Activated CD8-positive, alpha-beta memory T cell treated with anti-CD3 and anti-CD28 coated beads for 1 hour (primary cell): ENCODE data around the gene PTP4A2.
"Not testable (repeated sequence)": the region's sequence is repeated elsewhere in the genome, so short reads cannot be mapped to it uniquely, and the experiment has no call there.

Experiments used
- DNase-seq, 2 donors: peaks; one replicate each; pipeline ENCODE4 v3.0.0-alpha.2; 2020; ENCODE audit warnings: low read depth in 1 of 2; ENCODE audit errors: extremely low read depth in 1 of 2

Gene PTP4A2

DNA sequence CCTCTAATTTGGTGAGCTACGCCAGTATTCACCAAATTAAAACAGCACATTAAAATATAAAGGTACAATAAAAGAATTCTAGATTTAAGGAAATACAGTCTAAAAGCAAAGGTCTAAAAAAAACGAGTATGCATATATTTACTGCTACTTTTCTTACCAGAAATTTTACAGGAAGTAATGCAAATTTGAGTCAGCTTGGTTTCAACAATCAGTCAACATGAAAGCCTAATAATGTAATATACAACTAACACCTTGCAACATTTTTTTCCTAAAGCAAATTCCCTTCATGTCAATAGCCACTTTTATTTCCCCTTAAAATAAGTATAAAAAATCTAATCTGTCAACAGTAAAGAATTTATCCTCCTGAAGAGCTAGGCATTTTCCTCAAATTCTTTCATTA lies 11.9 kb downstream of the PTP4A2 start:
- DNase-seq: no peak

DNA sequence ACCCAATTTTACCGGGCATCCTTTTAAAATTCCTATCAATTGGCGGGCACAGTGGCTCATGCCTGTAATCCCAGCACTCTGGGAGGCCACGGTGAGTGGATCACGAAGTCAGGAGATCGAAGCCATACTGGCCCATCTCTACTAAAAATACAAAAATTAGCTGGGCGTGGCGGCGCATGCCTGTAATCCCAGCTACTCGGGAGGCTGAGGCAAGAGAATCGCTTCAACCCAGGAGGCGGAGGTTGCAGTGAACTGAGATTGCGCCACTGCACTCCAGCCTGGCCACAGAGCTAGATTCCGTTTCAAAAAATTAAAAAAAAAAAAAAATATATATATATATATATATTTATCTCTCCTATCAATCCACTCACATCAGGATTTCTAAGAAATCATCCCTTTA lies 12.3 kb downstream of the PTP4A2 start:
- DNase-seq: not testable (repeated sequence)

DNA sequence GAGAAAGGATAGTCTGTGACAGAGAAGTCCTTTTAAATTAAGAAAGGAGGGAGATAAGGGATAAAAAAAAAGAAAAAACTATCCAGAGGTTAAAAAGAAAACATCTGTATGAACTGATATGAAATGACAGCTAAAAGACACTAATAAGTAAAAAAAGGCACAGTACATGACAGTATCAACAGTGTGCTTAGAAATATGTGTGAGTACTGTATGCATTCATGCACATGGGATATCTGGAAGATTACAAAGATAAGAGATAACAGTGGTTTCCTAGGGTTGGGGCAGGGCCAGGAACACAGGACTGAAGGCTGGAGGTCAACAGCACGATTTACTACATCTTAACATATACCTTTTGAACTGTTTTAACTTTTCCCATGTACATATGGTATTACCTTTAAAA lies 13.3 kb downstream of the PTP4A2 start:
- no peak for DNase-seq

DNA sequence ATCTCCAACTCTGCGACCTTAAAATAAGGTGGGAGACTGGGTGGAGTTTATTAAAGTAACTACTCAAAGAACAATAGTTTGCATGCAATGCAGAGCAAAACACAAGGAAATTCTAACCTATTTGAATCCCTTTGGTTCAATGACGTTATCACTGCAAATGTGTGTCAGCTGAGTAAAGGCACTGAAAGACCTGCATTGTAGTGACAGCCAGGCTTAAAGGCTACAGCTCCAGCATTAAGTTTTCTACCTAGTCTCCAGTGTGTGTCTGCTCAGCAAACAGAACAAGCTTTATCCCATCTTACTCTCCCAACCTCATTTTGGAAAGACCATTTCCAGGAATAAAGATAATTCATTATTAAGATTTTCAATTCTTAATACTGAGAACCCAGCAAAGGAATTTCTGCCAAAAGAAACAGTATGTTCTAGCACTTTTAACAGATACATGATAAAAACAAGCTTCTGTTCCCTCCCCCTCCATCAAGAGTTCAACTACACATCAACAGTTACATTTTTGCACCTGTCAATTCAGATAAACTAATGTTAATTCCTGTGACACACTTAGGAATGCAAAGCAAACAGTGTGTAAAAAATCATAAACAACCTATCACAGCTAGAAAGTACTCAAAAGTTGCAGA lies 14.2 kb downstream of the PTP4A2 start:
- DNase-seq: no peak

DNA sequence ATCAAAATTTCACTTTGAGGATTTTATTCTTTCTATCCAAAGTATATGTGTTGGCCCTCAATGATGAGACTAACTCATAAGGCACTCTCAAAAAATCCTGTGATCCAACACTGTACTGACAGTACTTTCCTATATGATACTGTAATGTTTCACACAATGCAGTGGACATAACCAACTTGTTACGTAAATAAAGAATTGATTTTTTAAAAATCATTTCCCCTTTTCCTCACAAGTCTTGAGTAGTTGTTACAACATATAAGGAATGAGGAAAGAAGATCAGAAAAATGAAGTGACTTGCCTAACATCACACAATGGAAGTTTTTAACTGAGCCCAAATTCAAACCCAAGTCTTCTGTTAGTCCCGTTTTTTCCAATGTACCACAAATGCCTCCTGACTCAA lies 17.2 kb downstream of the PTP4A2 start:
- no peak for DNase-seq

DNA sequence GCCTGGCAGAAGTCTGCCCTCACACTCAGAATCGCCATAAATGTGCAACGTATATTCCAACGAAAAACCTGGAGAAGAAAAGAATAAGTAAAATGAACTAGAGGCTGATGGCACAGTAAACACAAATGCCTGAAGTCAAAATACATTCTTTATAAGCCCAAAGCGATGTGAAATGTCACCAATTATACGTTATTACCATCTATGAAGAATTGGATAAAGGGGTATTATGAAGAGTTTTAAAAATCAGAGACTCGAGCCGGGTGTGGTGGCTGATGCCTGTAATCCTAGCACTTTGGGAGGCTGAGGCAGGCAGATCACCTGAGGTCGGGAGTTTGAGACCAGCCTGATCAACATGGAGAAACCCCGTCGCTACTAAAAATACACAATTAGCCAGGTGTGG lies 18.6 kb downstream of the PTP4A2 start:
- DNase-seq: no peak

DNA sequence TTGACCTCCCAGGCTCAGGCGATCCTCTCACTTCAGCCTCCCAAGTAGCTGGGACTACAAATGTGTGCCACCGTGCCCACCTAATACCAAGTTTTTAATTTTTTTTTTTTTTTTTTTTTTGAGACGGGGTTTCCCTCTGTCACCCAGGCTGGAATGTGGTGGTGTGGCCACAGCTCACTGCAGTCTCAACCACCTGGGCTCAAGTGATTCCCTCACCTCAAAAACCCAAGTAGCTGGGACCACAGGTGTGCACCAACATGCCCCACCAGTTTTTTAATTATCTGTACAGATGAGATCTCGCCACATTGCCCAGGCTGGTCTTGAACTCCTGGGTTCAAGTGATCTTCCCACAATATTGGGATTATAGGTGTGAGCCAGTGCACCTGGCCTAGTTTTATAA lies 22.7 kb downstream of the PTP4A2 start:
- DNase-seq: no peak

DNA sequence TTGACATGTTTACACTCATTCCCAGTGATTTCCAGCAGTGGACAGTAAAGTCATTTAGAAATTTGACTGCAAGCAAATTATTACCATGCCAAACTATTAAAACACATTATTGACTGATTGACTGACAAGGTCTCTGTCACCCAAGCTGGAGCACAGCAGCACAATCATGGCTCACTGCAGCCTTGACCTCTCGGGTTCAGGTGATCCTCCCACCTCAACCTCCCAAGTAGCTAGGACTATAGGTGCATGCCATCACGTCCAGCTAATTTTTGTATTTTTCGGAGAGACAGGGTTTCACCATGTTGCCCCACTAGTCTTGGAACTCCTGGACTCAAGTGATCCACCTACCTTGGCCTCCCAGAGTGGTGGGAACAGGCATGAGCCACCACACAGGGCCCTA lies 24.2 kb downstream of the PTP4A2 start:
- DNase-seq: no peak

DNA sequence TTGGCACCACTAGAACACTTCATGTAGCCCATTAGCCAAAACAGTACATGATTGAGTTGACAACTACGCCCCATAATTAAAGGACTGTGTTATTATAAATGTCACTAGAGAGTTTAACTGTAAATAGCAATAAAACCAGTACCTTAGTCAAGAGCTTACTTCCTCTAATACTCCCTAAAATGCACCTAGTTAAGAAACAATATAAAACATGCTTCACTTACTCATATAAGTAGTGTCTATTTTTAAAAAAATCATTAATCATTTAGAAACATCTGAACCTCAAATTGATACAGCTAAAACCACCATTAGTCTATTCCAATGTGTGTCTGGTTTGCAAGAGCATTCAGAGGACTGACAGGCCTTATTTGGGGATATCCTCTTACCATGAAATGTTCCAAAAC lies 25.3 kb downstream of the PTP4A2 start:
- no peak for DNase-seq

DNA sequence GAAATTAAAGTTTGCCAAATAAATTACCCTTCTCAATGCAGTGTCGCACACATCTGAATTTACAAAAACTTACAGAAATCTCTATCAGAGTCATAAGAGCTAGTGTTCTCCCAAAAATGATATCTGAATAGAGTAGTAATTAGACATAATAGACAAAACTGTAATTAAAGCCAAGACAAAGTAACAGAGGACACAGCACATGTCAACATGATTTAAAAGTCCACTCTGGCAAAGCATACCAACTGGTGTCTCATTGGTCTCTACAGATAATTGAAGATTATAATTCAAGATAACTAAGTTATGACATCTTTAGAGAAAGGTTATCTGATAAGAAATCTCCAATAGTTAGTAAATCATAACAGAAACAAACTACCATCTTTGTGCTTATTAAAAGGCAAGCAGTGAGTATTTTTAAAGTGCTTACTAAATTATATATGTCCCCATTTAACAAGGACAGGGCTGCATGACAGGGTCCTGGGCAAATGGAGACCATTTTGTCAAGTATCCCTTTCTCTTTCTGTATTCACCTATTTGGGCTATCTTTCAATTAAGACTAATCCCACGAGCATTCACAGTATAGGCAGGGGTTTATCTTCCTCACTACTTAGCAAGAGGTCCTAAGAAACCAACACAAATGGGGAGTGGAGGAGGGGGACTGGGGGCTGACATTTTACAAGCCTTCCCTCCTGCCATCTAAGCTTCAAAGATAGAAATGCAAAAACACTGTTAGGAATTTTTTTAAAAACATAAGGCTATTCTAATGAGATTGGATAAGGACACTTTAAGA lies 26.0 kb downstream of the PTP4A2 start:
- DNase-seq: no peak

DNA sequence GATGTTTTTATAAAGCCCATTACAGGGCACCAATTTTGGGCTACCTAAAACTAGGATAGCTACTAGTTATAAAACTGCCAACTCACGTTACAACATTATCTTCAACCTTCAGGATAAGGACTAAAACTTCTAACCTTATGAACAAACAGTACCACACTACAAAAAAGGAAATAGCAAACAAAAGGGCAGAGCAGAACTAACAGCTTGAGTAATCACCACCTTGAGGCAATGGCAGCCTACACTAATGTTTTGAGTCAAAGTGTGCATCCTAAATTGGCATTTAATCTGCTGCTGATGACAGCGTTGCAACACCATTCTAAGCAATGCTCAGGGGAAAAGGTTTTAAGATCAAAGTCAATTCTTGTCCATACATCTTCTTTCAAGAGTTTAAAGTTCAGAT lies 27.2 kb downstream of the PTP4A2 start:
- no peak for DNase-seq

DNA sequence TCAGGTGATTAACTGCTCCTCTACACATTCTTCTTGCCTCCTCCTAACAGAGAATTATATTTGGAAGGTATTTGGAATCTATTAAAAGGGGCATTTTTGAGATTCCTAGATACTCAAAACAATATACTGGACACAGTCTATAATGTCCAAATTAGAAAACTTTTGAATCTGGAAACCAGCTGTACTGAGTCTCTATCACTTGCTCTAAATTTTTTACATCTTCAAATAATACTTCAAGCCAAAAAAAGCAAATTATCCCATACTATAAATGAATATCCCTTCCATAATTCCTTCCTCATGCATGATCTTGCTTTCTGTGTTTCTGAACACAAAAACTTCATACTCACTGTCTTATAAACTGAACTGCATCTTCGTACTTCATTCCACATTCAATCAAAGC lies 28.5 kb downstream of the PTP4A2 start:
- DNase-seq: no peak

DNA sequence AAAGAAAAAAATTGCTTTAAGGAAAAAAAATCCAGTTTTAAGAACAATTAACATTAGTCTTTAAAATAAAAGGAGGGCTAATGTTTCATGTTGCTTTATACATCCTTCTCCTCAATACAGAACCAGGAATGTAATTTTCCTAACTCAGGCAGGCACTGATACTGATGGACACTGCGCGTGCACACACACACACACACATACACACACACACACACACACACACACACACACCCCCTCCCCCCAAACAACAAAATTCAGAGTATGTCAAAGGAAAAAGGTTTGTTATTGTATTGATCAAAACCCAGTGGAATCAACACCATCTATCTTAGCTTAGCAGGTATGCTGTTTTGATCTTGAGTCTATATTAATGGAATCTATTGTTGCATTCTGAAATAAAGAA lies 31.6 kb downstream of the PTP4A2 start:
- DNase-seq: no peak

DNA sequence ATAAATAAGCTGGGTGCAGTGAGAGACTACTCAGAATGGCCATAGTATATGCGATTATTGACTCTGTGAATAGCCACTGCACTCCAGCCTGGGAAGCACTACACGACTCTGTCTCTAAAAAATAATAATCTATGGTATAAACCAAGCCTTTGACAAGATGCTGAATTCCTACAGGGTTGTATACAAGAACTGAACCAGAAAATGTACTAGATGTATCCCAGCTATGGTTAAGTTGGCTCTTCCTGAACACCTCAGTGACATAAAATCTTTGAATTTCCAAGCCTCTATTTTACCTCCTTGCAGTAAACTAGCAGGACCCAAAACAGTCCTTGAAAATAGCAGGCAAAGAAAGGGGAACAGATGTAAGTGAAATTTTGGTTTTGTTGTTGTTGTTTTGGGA lies 32.5 kb downstream of the PTP4A2 start:
- DNase-seq: no peak

DNA sequence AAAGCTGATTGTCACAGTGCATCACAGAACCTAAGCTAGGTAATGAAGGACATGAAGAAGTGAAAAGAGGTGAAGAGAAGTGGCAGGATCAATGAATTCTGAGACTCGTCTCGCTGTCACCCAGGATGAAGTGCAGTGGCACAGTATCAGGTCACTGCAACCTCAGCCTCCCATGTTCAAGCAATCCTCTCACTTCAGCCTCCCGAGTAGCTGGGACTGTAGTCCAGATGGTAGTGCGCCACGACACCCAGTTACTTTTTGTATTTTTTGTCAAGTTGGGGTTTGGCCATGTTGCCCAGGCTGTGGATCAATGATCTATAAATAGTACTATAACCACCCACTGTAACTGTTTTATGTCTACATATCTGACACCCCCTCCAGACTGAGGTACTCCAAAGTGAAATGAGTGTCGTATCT lies 33.1 kb downstream of the PTP4A2 start:
- no peak for DNase-seq

DNA sequence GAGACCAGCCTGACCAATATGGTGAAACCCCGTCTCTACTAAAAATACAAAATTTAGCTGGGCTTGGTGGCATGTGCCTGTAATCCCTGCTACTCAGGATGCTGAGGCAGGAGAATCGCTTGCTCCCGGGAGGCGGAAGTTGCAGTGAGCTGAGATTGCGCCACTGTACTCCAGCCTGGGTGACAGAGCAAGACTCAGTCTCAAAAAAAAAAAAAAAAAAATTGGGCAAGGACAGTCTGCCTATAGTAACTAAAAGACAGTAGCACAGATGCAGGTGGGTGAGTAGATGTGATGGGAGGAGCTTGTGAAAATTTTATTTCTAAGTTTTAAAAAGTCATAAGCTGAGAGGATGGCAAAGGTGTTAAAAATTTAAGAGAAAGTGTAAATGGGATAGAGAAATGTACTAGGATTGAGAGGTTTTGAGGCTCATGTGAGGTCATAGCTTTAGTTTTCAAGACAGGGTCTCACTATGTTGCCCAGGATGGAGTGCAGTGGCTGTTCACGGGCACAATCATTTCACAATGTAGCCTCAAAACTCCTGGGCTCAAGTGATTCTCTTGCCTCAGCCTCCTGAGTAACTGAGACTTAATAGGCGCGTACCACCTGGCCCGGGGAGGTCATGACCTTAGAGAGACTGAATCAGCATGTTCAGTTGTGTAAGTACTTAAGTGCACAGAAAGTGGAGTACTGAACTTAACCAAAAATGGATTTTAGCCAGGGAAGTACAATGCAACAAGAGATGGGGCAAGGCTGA lies 33.7 kb downstream of the PTP4A2 start:
- DNase-seq: no peak

DNA sequence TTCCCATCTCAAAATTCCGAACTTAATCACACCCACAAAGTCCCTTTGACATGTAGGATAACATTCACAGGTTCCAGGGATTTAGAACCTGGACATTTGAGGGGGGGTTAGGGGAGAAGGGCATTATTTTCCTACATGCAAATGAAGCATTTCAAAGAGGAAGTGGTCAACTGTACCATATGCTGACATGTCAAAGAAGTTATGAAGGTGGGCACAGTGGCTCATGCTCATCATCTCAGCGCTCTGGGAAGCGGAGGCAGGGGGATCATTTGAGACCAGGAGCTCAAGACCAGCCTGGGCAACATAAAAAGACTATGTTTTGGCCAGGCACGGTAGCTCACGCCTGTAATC lies 35.7 kb downstream of the PTP4A2 start:
- DNase-seq: no peak

DNA sequence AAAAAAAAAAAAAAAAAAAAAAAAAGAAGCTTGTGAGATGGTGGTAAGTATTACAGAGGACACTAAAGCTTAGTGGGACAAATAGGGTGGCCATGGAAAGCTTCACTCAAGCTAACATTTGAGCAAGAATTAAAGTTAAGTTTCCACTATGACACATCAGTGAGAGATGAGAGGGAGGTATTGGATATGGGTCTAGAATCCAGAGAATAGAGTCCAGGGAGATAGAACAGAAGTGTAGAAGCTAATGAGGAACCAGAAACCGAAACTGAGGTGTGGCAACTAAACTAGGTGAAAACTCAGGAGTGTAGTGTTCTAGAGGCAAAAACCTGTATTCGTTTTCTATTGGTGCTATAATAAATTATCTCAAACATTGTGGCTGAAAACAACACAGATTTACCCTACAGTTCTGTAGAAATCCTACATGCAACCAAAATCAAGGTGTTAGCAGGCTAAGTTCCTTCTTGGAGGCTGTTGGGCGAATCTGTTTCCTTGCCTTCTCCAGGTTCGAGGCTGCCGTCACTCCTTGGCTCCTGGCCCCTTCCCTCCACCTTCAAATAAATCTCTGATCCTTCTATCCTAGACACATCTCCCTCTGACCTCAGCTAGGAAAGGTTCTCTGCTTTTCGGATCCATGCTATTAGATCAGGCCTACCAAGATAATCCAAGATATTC lies 36.2 kb downstream of the PTP4A2 start:
- DNase-seq: no peak

DNA sequence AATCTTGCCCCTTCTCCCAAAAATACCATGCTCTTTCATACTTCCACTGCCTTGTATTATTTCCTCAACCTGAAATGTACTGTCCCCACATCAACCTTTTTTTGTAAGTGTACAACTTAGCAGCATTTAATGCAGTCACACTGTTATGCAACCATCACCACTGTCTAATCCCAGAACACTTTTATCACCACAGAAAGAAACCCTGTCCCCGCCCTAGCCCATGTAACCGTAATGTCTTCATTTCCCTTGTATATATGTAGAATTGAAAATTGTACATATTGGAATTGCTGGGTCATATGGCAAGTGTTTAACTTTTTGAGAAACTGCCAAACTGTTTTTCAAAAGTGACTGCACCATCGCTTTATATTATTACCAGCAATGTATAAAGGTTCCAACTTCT lies 37.4 kb downstream of the PTP4A2 start:
- DNase-seq: no peak

DNA sequence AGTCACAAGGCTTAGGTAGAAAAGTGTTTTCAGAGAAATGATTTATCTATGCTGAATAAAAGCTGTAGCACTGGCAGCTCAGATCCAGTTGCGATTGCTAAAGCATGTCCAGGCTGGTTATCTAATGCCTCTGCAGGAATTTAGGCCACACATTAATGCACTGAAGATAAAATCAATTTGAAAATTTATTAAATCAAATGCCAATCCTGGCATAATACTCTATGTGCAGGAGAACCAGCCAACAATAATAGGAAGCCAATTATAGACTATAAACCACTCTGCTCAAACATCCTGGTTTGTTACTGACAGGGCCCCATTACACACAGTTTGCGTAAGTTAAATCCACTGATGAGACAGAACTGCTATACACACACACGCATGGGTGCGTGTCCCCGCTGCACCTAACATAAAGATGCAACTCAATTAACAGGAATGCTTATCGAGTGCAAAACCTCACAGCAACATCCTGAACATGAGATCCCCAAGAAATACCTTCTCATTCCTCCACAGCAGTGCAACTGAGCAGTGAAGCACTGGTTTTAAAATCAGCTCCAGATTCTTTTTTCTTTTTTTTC lies 40.6 kb downstream of the PTP4A2 start:
- no peak for DNase-seq

DNA sequence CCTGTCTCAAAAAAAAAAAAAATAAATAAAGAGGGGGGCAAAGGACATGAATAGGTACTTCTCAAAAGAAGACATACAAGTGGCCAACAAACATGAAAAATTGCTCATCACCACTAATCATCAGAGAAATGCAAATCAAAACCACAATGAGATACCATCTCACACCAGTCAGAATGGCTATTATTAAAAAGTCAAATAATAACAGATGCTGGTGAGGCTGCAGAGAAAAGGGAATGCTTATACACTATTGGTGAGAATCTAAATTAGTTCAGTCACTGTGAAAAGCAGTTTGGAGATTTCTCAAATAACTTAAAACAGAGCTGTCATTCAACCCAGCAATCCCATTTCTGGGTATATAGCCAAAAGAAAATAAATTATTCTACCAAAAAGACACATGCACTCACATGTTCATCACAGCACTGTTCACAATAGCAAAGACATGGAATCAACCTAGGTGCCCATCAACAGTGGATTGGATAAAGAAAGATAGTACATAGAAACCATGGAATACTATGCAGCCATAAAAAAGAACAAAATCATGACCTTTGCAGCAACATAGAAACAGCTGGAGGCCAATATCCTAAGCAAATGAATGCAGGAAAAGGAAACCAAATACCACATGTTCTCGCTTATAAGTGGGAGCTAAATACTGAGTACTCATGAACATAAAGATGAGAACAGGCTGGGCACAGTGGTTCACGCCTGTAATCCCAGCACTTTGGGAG lies 42.5 kb downstream of the PTP4A2 start:
- DNase-seq: not testable (repeated sequence)
